Measurements from ENCODE around the gene NEU4. TPM values are rescaled to one million over a fixed set of nuclear protein-coding genes. Genes with fewer than 3 reads are reported as not detected.

The NEU4 gene
- total RNA-seq, 1 experiment from 2014 or later: 10.0 TPM

- no peak for DNase-seq (ENCODE audit: low read depth, low spot score)
- Histone ChIP-seq H3K4me3 (ENCODE audit: low read depth in 2 of 2, low read length in 2 of 2) (no peak overlapping the region), H3K9me3 (ENCODE audit: control insufficient read depth, insufficient read depth, low read depth, low read length) (no peaks in the 10 kb centered on the region), H3K27ac (ENCODE audit: low read length) (no peak overlapping the region), H3K27me3 (ENCODE audit: control insufficient read depth, insufficient read depth, low read length) (no peaks in the 10 kb centered on the region), H3K36me3 (ENCODE audit: control insufficient read depth, insufficient read depth, low read length) (no peaks in the 10 kb centered on the region), H3K4me1 (ENCODE audit: control insufficient read depth, insufficient read depth, low read length) (peaks cover 8% of the 10 kb centered on the region; the same call in 1 of the 2 replicates)
- ChIA-PET POLR2A (no interaction called here), CTCF (no interaction called here)
- no peak for TF ChIP-seq CTCF (IDR thresholded peaks at IDR 0.05)
- no peak for TF ChIP-seq POLR2AphosphoS5 (IDR thresholded peaks at IDR 0.05; ENCODE audit: low read depth, low read length)
- no peak for TF ChIP-seq REST (IDR thresholded peaks at IDR 0.05; ENCODE audit: insufficient read depth in 1 of 2, low read depth in 2 of 2, low read length in 1 of 2)
- TF ChIP-seq TCF7L2 (IDR thresholded peaks at IDR 0.05; ENCODE audit: low read depth, low read length): no peak
- no peak for TF ChIP-seq SIN3A (IDR thresholded peaks at IDR 0.05; ENCODE audit: borderline replicate concordance, insufficient read depth, low read depth, low read length)
- intact Hi-C loops (cut with micrococcal nuclease; ENCODE audit: unreplicated experiment) (no loop called here), in situ Hi-C loops (cut with HindIII; ENCODE audit: low pct_unique_long_range_greater_than_20kb, low sequenced_read_pairs) (no loop called here)
- no peak for ATAC-seq
- BruUV-seq (replicated peaks): no TSS peak
Observed at GRCh38 chr2:241857572-241858121, 48.7 kb downstream of the NEU4 start.

- in situ Hi-C loops (cut with HindIII; ENCODE audit: low pct_unique_long_range_greater_than_20kb, low sequenced_read_pairs) (no loop called here), intact Hi-C loops (cut with micrococcal nuclease; ENCODE audit: unreplicated experiment) (no loop called here)
- no TSS peak for BruUV-seq (replicated peaks)
- POLR2A ChIA-PET: no interaction called here
- H3K27ac ChIP-seq (ENCODE audit: low read length): no peak within 1 kb of the TSS
- no peak for TF ChIP-seq REST (IDR thresholded peaks at IDR 0.05; ENCODE audit: insufficient read depth in 1 of 2, low read depth in 2 of 2, low read length in 1 of 2)
- TF ChIP-seq TCF7L2 (IDR thresholded peaks at IDR 0.05; ENCODE audit: low read depth, low read length): no peak
- TF ChIP-seq SIN3A (IDR thresholded peaks at IDR 0.05; ENCODE audit: borderline replicate concordance, insufficient read depth, low read depth, low read length): no peak
- no peak for TF ChIP-seq CTCF (IDR thresholded peaks at IDR 0.05)
- no peak for TF ChIP-seq POLR2AphosphoS5 (IDR thresholded peaks at IDR 0.05; ENCODE audit: low read depth, low read length)
- ATAC-seq (peak; percentile 15; the same call in 1 of the 2 replicates), DNase-seq (ENCODE audit: low read depth, low spot score) (no peak)
- no peaks in the 10 kb centered on the region for H3K27me3 ChIP-seq (ENCODE audit: control insufficient read depth, insufficient read depth, low read length)
- H3K36me3 ChIP-seq (ENCODE audit: control insufficient read depth, insufficient read depth, low read length): no peaks in the 10 kb centered on the region
- CTCF ChIA-PET: no interaction called here
- no peak within 1 kb of the TSS; a peak in 1 of 4 replicates for H3K4me3 ChIP-seq (ENCODE audit: low read depth in 2 of 2, low read length in 2 of 2)
- no peaks in the 10 kb centered on the region for H3K9me3 ChIP-seq (ENCODE audit: control insufficient read depth, insufficient read depth, low read depth, low read length)
- H3K4me1 ChIP-seq (ENCODE audit: control insufficient read depth, insufficient read depth, low read length): peaks cover 8% of the 10 kb centered on the region; the same call in 1 of the 2 replicates
Observed at GRCh38 chr2:241858206-241859016, 49.4 kb downstream of the NEU4 start, which contains the start of gene PDCD1. PDCD1 (minus strand) TSS chr2:241858894; CDS start chr2:241858838, 56 bp downstream.

Measured in Panc1 (cell line).